ENCODE results near the gene PATJ. TPM values are rescaled to one million over a fixed set of nuclear protein-coding genes. Genes with fewer than 3 reads are reported as not detected.

PATJ gene
- total RNA-seq, 2 donors from 2014 or later = 37.9 to 72.1 TPM

DNA sequence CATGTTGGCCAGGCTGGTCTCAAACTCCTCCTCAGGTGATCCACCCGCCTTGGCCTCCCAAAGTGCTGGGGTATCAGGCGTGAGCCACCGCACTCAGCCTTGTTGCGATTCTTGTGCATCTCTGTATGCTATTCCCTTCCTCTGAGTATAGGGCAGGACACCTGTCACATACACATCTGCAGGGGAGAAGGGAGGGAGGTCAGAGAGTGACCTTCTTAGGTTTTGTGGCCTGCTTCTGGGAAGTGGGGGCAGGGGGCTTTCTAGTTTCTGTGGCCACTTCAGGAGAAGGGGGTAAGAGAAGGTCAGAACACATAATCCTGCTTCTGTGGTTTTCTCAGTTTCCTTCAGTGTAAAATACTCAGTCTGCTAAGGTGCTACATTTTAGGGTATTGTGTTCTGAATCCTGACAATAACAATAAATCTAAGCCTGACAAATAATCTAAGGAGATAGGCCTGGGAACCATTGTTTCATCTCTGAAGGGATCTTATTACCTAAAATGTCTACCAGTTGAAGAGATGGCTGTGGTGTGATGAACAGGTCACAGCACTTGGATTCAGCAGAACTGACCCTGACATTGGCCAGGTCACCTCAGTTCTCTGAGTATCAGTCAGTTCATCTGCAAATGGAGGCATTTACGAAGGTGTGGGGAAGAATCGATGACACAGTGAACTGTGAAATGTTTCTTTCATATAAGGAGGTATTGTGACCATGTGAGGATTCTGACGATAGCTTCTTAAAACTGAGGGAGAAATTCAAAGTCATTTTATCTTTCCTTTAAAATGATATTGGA, 239.8 kb downstream of the PATJ start:
- Histone ChIP-seq H3K36me3 (no peaks in the 10 kb centered on the region), H3K9me3 (no peaks in the 10 kb centered on the region), H3K4me3 (no peak overlapping the region), H3K4me1 (no peaks in the 10 kb centered on the region), H3K27me3 (no peaks in the 10 kb centered on the region), H3K27ac (no peak overlapping the region)
- TF ChIP-seq, protein P1, sequence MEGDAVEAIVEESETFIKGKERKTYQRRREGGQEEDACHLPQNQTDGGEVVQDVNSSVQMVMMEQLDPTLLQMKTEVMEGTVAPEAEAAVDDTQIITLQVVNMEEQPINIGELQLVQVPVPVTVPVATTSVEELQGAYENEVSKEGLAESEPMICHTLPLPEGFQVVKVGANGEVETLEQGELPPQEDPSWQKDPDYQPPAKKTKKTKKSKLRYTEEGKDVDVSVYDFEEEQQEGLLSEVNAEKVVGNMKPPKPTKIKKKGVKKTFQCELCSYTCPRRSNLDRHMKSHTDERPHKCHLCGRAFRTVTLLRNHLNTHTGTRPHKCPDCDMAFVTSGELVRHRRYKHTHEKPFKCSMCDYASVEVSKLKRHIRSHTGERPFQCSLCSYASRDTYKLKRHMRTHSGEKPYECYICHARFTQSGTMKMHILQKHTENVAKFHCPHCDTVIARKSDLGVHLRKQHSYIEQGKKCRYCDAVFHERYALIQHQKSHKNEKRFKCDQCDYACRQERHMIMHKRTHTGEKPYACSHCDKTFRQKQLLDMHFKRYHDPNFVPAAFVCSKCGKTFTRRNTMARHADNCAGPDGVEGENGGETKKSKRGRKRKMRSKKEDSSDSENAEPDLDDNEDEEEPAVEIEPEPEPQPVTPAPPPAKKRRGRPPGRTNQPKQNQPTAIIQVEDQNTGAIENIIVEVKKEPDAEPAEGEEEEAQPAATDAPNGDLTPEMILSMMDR (IDR thresholded peaks at IDR 0.05) = no peak
- DNase-seq (ENCODE audit: low spot score) = no peak

DNA sequence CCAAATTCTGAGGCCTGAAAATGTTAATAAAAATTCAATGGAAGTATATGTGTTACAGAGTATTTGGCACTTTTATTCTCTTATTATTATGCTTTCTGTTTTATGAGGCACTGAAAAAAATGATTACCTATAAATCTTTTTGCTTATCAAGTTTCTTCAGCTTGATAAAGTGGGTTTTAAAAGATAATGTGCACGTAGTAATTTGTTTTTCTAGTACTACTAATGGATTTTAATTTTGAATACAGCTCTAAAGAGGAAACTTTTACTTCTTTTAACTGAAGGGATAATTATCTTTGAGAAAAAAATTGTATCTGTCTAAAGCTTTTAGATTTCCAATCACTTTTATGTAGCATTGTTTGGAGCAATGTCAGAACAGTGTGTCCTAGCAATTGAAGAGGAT, 241.0 kb downstream of the PATJ start:
- Histone ChIP-seq H3K4me1 (no peaks in the 10 kb centered on the region), H3K36me3 (no peaks in the 10 kb centered on the region), H3K27ac (no peak overlapping the region), H3K9me3 (no peaks in the 10 kb centered on the region), H3K4me3 (no peak overlapping the region), H3K27me3 (no peaks in the 10 kb centered on the region)
- DNase-seq (ENCODE audit: low spot score) = no peak
- TF ChIP-seq, protein P1 (IDR thresholded peaks at IDR 0.05) = no peak

DNA sequence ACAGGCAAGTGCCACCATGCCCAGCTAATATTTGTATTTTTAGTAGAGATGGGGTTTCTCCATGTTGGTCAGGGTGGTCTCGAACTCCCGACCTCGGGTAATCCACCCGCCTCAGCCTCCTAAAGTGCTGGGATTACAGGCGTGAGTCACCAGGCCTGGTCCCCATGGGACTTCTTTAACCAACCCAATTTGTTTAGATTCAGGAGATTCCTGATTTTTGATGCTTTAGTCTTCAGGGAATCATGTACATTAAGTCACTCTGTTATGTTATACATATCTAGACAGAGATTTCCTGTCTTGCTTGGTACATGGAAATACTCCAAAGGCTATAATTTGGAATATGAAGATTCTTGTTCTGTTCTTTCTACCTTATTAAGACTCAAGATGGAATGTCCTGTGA, 250.0 kb downstream of the PATJ start:
- TF ChIP-seq, protein P1 (IDR thresholded peaks at IDR 0.05) = no peak
- peaks cover 3% of the 10 kb centered on the region for H3K36me3 ChIP-seq

DNA sequence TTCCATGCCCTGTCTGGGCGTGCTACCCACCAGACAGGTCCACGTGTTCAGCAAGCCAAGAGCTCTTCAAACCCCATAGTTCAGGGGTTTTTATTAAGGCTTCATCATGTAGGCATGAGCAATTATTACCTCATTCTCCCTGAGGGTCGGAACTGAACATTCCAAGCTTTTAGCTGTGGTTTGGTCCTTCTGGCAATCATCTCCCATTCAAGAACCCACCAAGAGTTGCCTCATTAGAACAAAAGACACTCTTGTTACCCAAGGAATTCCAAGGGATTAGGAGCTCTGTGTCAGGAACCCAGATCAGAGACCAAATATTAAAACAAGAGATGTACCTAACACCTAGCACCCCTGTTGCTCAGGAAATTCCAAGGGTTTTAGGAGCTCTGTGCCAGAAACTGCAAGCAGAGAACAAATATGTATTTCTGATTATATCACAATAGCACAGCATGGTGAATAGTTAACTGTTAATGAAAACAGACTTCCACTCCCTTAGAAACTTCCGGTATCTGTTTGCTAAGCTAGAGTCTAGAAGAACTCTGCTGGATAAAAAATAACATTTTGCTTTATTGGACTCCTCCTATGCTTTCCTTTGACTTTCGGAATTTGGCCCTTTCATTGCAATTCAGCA, 251.2 kb downstream of the PATJ start:
- DNase-seq (ENCODE audit: low spot score) = no peak
- H3K9me3 ChIP-seq = no peaks in the 10 kb centered on the region
- H3K27ac ChIP-seq = no peak overlapping the region
- H3K4me1 ChIP-seq = no peaks in the 10 kb centered on the region
- no peak overlapping the region for H3K4me3 ChIP-seq
- TF ChIP-seq, protein P1 (IDR thresholded peaks at IDR 0.05) = no peak
- H3K27me3 ChIP-seq = no peaks in the 10 kb centered on the region
- peaks cover 3% of the 10 kb centered on the region for H3K36me3 ChIP-seq

More for the DNA sequence above, 250.0 kb downstream of the PATJ start:
- Histone ChIP-seq H3K27ac (no peak overlapping the region), H3K27me3 (no peaks in the 10 kb centered on the region), H3K9me3 (no peaks in the 10 kb centered on the region), H3K4me3 (no peak overlapping the region), H3K4me1 (no peaks in the 10 kb centered on the region)
- DNase-seq (ENCODE audit: low spot score) = no peak

DNA sequence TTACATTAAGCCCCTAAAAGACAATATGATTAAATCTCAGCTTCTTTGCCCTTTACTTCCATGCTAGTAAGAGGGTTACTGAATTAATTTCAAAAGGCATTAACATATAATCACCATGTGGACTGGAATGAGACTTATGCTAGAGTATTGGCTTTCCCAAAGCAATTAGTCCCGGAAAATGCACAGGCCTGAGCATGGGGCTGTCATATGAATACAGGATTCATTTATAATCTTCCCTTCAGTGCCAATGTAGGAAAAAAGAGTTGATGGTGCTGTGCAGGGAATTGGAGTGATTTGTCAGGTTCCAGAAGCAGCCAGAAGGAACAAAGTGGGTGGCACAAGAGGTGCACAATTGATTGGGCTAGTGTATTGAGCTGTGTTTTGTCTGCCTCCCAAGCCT, 253.4 kb downstream of the PATJ start:
- no peak overlapping the region for H3K27ac ChIP-seq
- peaks cover 3% of the 10 kb centered on the region for H3K36me3 ChIP-seq
- TF ChIP-seq, protein P1 (IDR thresholded peaks at IDR 0.05) = no peak
- no peaks in the 10 kb centered on the region for H3K4me1 ChIP-seq
- no peaks in the 10 kb centered on the region for H3K27me3 ChIP-seq
- no peak overlapping the region for H3K4me3 ChIP-seq
- no peak for DNase-seq (ENCODE audit: low spot score)
- no peaks in the 10 kb centered on the region for H3K9me3 ChIP-seq
